ENCODE data around the gene CASZ1. TPM values are rescaled to one million over a fixed set of nuclear protein-coding genes. Genes with fewer than 3 reads are reported as not detected.

Gene CASZ1
- total RNA-seq, 1 experiment from 2014 or later = 0.58 TPM

DNA sequence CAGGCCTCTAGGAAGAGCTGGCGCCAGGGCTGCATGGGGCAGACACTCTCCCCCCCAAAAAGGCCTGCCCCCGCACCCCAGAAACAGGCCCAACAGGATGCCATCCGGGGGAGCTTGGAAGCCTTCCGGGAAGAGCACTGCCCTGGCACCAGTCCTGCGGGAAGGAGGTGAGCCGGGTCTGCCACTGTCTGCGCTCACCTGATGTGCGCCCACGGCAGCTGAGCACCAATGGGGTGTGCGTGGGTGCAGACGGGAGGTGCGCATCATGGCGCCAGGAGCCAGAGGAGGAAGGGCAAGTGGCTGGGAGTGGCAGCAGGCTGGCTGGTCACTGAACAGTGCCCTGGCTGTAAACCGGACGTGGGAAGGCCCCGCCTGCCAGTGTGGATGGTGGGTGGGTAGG is 73.6 kb downstream of the CASZ1 start:
- no peak overlapping the region for H3K4me3 ChIP-seq
- no peaks in the 10 kb centered on the region; the same call in 1 of the 2 replicates for H3K9me3 ChIP-seq (replicated peaks)
- H3K36me3 ChIP-seq = no peaks in the 10 kb centered on the region
- DNase-seq (ENCODE audit: low read depth in 1 of 2, low spot score in 2 of 2) = no peak
- no peak overlapping the region for H3K27ac ChIP-seq
- peaks cover 47% of the 10 kb centered on the region for H3K27me3 ChIP-seq (replicated peaks)
- no peaks in the 10 kb centered on the region for H3K4me1 ChIP-seq (replicated peaks)

DNA sequence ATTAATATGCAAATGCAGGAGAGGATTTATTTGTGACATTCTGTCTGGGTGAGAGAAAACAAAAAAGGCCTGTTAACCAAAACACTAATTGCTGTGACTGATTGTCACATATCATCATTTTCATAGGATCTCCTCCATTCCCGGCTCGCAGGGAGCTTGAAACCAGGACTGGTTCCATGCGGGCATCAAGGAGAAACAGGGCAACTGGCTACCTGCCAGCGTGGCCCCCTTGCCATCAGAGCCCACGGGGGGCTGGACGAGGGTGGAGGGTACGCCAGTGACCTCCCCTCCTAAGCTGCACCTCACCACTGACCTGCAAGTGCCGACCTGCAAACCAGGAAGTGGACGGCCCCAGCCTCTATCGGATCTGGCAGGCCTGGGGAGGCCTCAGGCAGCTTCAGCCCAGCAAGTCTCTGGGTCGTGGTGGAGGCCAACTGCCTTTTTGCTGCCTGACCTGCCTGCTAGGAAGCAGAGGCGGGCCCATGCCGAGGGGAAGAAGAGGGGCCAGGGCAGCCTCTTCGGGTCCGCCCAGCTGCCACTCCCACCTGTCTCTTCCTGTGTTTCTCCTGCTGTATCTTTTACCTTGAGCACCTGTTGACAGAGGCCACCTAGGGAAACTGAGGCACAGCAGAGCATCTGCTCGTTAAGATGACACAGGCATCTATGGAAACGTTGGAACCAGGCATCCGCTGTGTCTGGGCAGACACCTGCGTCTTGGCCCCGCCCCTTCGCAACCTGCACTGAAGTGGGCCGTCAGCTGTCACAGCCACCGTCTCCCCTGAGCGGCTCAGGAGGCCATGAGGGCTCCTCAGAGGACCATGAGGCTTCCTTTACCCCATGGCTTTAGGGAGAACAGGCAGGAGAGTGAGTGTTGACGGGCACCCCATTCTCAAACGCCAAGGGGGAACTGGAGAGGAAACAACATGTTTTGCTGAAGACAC is 74.8 kb downstream of the CASZ1 start:
- Histone ChIP-seq H3K4me3 (no peak overlapping the region), H3K36me3 (no peaks in the 10 kb centered on the region), H3K9me3 (replicated peaks) (no peaks in the 10 kb centered on the region; the same call in 1 of the 2 replicates), H3K27ac (no peak overlapping the region), H3K4me1 (replicated peaks) (no peaks in the 10 kb centered on the region), H3K27me3 (replicated peaks) (peaks cover 51% of the 10 kb centered on the region)
- DNase-seq (ENCODE audit: low read depth in 1 of 2, low spot score in 2 of 2) = no peak

DNA sequence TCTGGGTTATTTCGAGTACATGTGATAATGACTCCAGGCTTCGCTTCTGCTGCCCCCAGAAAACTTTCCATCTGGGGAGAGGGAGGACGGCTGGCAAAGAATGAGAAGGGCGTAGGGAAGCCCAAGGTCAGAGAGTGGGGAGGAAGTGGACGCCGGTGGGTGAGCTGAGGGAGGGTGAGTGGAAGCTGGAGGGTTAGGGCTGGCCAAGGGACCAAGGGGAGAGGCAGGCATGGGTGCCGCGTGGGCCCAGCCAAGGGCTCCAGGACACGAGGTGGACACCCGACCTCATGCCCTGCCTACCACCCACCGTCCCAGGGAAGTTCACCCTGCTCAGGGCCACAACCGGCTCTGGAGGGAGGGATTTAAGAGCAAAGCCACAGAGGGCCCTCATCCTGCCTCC is 75.8 kb downstream of the CASZ1 start:
- Histone ChIP-seq H3K27ac (no peak overlapping the region), H3K4me1 (replicated peaks) (no peaks in the 10 kb centered on the region), H3K9me3 (replicated peaks) (no peaks in the 10 kb centered on the region; the same call in 1 of the 2 replicates), H3K4me3 (no peak overlapping the region), H3K27me3 (replicated peaks) (peaks cover 52% of the 10 kb centered on the region), H3K36me3 (no peaks in the 10 kb centered on the region)
- DNase-seq (ENCODE audit: low read depth in 1 of 2, low spot score in 2 of 2) = no peak

DNA sequence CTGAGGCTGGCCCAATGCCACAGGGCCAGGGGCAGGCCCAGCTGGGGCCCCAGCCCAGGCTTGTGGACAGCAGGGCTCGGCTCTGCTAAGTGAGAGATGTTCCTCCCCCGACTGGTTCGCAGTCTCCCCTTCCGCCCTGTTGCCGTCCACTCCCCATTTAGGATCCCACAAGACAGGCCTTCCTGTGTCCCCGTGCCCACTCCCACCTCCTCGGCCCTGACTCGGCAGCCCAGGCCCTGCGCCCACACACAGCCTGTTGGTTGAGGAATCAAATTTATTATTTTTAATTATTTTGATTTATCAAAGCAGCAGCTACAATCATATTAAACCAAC is 78.4 kb downstream of the CASZ1 start:
- no peak for DNase-seq (ENCODE audit: low read depth in 1 of 2, low spot score in 2 of 2)
- no peaks in the 10 kb centered on the region for H3K9me3 ChIP-seq (replicated peaks)
- H3K4me3 ChIP-seq = no peak overlapping the region
- H3K27ac ChIP-seq = no peak overlapping the region
- no peaks in the 10 kb centered on the region for H3K36me3 ChIP-seq
- H3K27me3 ChIP-seq (replicated peaks) = peaks cover 46% of the 10 kb centered on the region
- no peaks in the 10 kb centered on the region for H3K4me1 ChIP-seq (replicated peaks)

DNA sequence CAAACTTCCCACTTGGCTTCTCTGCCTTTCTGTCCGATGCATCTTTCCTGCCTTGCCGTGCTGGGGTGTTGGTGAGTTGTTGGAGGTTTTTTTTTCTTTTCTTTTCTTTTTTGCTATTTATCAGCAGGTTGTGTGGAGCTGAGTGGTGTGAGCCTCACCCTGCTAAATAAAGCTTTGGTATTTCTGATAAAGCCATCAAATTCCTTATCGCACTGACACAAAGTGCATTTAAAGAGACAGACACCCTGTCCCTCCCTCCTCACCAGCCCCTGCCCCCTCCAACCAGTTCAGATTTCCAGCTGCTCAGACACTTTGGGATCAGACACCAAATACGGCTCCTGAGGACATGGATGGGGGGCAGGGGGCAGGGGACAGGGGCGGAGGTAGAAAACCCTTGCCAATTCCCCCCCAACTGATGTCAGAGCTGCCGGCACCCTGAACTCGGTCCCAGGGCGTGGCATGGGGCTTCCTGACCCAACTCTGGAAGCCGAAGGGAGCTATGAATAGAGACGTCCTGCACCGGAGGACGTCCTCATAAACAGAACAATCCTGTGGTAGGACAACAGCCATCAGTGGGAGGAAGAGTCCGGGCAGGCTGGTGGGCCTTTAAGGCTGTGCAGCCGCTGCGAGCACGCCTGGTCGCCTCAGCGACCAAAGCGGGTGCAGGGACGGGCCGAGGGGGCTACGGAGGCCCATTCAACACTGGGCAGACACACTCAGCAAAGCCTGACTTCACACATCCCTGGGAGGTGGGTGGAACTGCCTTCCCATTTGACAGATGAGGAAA is 79.0 kb downstream of the CASZ1 start:
- Histone ChIP-seq H3K27ac (no peak overlapping the region), H3K4me3 (no peak overlapping the region), H3K4me1 (replicated peaks) (no peaks in the 10 kb centered on the region), H3K9me3 (replicated peaks) (no peaks in the 10 kb centered on the region), H3K27me3 (replicated peaks) (peaks cover 50% of the 10 kb centered on the region), H3K36me3 (no peaks in the 10 kb centered on the region)
- no peak for DNase-seq (ENCODE audit: low read depth in 1 of 2, low spot score in 2 of 2)

DNA sequence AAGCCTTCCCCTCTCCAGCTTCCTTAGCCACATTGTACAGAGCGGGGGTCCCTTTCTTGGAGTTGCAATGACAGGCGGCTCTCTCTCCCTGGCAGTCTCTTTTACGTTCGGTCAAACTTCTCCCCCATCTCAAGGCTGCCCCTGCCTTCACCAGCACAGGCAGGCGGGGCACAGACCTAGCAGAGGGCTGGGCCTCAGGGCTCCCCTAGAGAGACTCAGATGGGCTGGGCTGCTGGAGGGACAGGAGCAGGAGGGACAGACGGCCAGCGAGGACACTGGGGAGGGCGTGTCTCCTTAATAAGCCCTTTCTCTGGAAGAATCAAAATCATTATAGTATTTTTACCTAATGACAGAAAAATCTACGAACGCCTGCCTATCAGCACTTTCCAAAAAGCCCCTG is 79.6 kb downstream of the CASZ1 start:
- Histone ChIP-seq H3K27me3 (replicated peaks) (peaks cover 55% of the 10 kb centered on the region), H3K4me1 (replicated peaks) (no peaks in the 10 kb centered on the region)

DNA sequence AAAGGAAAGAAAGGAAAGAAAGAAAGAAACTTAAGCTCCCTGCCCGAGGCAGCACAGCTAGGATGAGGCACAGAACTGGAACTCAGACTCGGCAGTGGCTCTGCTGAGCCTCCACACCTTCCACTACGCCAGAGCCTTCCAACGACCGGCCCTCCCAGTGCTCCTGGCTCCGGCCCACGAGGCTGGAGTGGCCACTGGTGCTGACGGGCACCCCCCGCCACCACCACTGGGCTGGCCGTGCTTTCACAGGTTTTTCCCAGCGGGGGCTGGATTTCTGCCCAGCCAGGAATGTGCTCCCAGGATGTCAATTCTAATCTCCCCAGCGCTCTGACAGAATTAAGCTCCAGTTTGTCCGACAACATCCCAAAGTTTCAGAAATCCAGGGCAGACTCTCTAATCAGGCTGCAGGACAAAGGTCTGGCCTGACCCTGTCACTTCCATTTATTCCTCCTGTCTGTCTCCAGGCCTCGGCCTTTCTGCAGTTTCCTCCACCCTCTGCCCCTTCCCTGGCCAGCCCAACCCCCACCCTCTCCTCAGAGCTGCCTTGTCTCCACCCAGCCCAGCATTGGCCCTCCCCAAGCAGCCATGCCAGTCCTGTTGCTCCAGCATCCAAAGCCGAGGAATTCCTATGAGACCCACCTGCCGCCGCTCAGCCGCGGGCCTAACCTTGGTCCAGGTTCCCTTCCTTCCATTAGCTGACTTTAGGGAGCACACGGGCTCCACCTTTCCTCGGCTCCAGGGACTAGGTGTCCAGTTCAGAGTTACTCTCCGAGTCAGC is 81.9 kb downstream of the CASZ1 start:
- no peak overlapping the region for H3K4me3 ChIP-seq
- peaks cover 45% of the 10 kb centered on the region for H3K27me3 ChIP-seq (replicated peaks)
- H3K9me3 ChIP-seq (replicated peaks) = no peaks in the 10 kb centered on the region
- H3K4me1 ChIP-seq (replicated peaks) = no peaks in the 10 kb centered on the region
- no peak for DNase-seq (ENCODE audit: low read depth in 1 of 2, low spot score in 2 of 2)
- no peaks in the 10 kb centered on the region for H3K36me3 ChIP-seq
- H3K27ac ChIP-seq = no peak overlapping the region

More for the DNA sequence above, 79.6 kb downstream of the CASZ1 start:
- Histone ChIP-seq H3K36me3 (no peaks in the 10 kb centered on the region), H3K4me3 (no peak overlapping the region), H3K27ac (no peak overlapping the region), H3K9me3 (replicated peaks) (no peaks in the 10 kb centered on the region)
- no peak for DNase-seq (ENCODE audit: low read depth in 1 of 2, low spot score in 2 of 2)

DNA sequence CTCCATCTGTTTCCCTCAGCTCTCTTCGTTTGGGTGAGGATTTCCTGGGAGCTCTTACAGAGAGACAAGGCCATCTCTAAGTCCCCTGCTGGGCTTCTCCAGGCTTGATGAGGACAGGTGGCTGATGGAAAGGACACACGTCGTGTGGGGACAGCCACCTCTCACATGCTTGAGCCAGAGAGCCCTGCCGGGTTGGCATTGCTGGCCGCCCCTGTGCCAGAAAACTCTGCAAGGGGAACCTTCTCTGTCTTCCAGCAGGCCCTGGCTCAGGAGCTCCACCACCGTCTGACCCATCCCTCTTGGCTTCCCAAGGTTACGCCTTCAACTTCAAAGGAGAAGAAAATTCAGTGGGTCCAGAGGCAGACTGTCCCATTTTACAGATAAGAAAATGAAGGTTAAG is 82.8 kb downstream of the CASZ1 start:
- H3K36me3 ChIP-seq = no peaks in the 10 kb centered on the region
- H3K4me3 ChIP-seq = no peak overlapping the region
- H3K4me1 ChIP-seq (replicated peaks) = no peaks in the 10 kb centered on the region
- no peak overlapping the region for H3K27ac ChIP-seq
- no peak for DNase-seq (ENCODE audit: low read depth in 1 of 2, low spot score in 2 of 2)
- H3K9me3 ChIP-seq (replicated peaks) = no peaks in the 10 kb centered on the region
- H3K27me3 ChIP-seq (replicated peaks) = peaks cover 40% of the 10 kb centered on the region

DNA sequence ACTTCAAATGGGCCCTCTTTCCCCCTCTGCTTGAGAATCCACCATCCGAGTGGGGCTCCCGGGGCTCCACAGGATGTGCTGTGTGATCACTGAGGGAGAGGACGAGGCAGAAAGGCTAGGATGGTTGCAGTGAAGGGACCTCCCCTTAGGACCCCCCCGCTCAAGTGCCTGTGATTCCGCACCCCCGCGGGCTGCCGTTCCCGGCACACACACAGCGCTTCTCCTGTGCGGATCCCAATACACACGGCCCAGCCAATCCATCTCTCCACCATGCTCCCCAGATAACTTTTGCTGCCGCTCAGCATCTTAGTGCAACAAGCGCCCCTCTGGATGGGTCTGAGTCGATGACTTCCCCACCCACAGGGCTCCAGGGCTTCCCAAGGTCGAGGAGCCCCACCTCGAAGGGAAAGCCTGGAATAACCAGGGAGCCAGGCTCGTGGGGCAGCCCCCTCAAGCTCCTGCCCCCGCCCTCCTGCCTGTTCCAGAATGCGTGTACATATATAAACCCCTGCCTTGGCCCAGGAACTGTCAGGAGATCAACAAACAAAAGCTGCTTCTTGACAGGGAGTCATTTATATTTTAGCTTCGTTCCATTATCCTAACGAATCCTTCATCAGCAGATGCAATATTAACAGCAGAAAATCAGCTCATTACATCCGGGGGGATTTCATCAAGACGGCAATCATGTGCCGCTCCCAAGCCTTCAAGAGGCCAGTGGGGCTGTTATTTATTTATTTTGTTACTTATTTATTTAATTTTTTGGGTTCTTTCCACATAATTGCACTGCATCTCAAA is 83.7 kb downstream of the CASZ1 start:
- DNase-seq (ENCODE audit: low read depth in 1 of 2, low spot score in 2 of 2) = no peak
- Histone ChIP-seq H3K9me3 (replicated peaks) (no peaks in the 10 kb centered on the region), H3K27me3 (replicated peaks) (peaks cover 38% of the 10 kb centered on the region), H3K4me1 (replicated peaks) (no peaks in the 10 kb centered on the region), H3K27ac (no peak overlapping the region), H3K4me3 (no peak overlapping the region), H3K36me3 (no peaks in the 10 kb centered on the region)

DNA sequence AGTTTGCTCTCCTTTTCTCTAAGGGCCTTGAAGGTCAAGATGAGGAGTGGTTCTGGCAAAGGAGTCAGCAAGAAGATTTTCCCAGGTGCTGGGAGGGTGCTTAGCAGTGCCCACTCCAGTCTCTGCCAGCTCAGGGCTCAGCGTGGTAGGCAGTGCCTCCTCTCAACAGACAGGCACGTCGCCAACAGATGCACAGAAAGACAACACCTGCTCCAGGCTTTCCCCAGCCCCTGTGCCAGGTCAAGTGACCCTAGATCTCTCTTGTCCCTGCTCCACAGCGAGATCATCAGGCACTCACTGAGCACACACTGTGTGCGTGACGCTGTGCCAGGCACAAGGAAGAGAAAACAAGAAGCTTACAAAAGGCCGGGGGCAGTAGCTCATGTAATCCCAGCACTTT is 86.0 kb downstream of the CASZ1 start:
- DNase-seq (ENCODE audit: low read depth in 1 of 2, low spot score in 2 of 2) = no peak
- no peak overlapping the region for H3K27ac ChIP-seq
- H3K4me3 ChIP-seq = no peak overlapping the region
- no peaks in the 10 kb centered on the region for H3K36me3 ChIP-seq
- no peaks in the 10 kb centered on the region for H3K4me1 ChIP-seq (replicated peaks)
- peaks cover 34% of the 10 kb centered on the region for H3K27me3 ChIP-seq (replicated peaks)
- no peaks in the 10 kb centered on the region for H3K9me3 ChIP-seq (replicated peaks)

DNA sequence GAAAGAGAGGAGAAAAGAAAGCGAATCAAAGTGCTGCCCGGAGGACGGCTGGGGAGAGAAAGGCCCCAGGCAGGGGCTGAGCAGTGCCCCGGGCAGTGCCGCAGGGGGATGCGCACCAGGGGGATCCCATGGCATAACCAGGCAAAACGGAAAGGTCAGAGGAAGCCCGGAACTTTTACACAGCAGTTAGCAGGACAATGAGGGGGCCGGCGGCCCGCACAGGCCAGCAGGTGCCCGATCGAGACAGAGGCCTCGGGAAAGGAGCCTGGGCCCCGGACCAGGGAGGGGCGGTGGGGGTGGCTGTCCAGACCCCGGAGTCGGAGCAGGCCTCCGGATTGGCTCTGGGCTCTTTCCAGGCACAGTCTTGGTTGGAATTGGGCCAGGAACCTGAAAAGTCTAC is 86.8 kb downstream of the CASZ1 start:
- Histone ChIP-seq H3K36me3 (no peaks in the 10 kb centered on the region), H3K27me3 (replicated peaks) (peaks cover 31% of the 10 kb centered on the region), H3K4me1 (replicated peaks) (no peaks in the 10 kb centered on the region), H3K27ac (no peak overlapping the region), H3K4me3 (no peak overlapping the region), H3K9me3 (replicated peaks) (no peaks in the 10 kb centered on the region)
- DNase-seq (ENCODE audit: low read depth in 1 of 2, low spot score in 2 of 2) = no peak

DNA sequence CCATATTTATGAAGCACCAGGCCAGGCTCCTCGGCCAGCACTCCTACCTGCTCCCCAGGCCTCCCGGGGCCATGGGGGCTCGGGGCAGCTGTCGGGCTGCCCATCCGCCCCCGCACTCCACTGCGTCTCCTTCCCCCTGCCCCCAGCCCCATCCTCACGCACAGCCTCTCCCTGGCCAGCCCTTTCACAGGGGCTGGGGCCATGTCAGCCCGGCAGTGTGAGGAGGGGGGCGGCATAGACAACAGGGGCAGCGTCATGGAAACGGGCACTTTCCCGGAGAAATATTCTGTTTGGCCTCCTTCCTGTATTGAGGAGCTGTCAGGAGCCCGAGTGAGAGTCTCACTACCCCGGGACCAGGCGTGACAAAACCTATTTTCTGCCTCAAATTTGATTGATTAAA is 87.3 kb downstream of the CASZ1 start:
- H3K36me3 ChIP-seq = no peaks in the 10 kb centered on the region
- no peak for DNase-seq (ENCODE audit: low read depth in 1 of 2, low spot score in 2 of 2)
- H3K4me1 ChIP-seq (replicated peaks) = no peaks in the 10 kb centered on the region
- no peak overlapping the region for H3K4me3 ChIP-seq
- peaks cover 32% of the 10 kb centered on the region for H3K27me3 ChIP-seq (replicated peaks)
- no peak overlapping the region for H3K27ac ChIP-seq
- no peaks in the 10 kb centered on the region for H3K9me3 ChIP-seq (replicated peaks)

DNA sequence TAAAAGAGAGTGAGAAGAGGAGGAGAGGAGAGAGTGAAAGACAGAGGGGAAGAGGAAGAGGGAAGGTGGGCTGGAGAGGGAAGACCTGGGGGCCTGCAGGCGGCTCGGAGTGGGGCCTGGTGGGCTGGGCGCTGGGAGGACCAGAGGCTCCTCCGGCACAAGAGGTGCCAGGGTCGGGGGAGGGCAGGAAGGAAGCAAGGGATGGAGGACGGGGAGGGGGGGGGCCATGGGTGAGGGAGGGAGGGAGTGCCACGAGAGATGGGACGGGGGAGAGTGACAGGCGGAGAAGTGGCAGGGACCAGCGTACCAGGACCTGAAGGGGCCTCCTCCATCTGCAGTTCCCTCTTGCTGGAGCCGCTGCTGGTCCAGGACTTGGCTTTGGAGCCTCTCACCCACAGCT is 87.7 kb downstream of the CASZ1 start:
- Histone ChIP-seq H3K4me3 (no peak overlapping the region), H3K9me3 (replicated peaks) (no peaks in the 10 kb centered on the region), H3K27ac (no peak overlapping the region), H3K4me1 (replicated peaks) (no peaks in the 10 kb centered on the region), H3K27me3 (replicated peaks) (peaks cover 34% of the 10 kb centered on the region), H3K36me3 (no peaks in the 10 kb centered on the region)
- DNase-seq (ENCODE audit: low read depth in 1 of 2, low spot score in 2 of 2) = no peak

All from SJSA1 (cell line).